ENCODE data around the gene LRBA.

LRBA gene

DNA sequence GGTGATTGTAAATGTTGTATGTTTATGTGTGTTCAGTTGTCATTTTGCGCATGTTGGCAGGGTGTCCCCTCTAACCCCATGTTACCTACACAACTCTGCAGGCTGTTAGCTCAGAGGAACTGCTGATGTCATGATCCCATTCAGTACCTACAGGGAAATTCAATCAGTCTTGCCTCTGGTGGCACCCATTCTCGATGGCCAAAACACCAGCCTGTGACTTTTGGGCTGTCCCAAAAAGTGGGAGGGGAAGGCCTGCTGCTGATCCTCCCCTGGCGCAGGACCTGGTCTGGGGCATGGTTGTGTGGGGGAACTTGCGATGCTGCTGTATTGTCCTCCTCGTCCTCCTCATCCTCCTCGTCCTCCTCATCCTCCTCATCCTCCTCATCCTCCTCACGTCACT, 762.3 kb downstream of the LRBA start:
- DNase-seq: no peak

DNA sequence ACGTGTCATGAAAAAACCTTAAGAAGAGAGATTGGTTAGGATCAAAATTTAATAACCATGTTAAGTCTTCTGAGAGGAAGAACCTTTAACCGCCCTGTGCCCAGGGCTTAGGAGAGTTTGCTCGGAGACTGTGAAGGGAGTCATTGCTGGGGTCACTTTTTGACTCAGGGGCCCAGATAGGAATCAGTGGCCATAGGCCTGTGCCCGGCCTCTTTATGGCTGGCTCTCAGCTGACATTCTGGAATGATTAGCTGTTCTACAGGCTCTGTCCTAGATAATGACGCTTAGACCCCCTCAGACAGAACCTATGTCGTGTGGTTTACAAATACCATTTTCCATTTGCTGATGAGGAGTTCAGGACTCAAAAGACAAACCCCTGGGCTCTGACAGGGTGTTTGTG, 762.8 kb downstream of the LRBA start:
- no peak for DNase-seq

DNA sequence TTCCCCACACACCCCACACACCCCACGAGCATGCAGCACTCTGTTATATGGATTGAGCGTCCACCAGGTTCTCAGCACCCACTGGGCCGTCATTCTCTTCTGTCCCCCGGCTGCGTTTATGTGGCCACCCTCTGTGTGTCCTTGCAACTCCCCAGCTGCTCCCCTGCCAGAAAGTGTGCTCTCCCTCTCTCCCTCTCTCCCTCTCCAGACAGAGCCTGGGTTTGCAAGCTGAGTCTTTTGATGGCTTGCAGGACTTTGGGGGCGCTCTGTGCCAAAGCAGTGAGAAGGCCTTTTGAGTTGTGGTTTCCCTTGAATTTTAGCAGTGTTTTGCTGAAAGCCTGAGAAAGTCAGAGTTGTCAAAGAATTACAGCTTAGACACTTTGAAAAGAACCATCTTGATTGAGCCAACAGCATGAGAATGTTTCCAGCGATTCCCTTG, 763.3 kb downstream of the LRBA start:
- no peak for DNase-seq

DNA sequence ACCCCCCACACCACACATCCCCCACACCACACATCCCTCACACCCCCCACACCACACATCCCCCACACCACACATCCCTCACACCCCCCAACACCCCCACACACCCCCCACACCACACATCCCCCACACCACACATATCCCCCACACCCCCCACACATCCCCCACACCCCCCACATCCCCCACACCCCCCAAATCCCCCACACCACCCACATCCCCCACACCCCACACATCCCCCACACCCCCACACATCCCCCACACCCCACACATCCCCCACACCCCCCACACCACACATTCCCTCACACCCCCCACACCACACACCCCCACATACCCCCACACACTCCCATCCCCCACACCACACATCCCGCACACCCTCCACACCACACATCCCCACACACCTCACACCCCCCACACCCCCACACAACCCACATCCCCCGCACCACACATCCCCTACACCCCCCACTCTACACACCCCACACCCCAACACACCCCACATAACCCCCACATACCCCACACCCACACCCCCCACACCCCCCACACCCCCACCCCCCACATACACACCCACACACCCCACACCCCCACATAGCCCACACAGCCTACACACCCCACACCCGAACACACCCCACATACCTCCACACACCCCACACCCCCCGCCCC, 764.0 kb downstream of the LRBA start:
- DNase-seq: no peak

DNA sequence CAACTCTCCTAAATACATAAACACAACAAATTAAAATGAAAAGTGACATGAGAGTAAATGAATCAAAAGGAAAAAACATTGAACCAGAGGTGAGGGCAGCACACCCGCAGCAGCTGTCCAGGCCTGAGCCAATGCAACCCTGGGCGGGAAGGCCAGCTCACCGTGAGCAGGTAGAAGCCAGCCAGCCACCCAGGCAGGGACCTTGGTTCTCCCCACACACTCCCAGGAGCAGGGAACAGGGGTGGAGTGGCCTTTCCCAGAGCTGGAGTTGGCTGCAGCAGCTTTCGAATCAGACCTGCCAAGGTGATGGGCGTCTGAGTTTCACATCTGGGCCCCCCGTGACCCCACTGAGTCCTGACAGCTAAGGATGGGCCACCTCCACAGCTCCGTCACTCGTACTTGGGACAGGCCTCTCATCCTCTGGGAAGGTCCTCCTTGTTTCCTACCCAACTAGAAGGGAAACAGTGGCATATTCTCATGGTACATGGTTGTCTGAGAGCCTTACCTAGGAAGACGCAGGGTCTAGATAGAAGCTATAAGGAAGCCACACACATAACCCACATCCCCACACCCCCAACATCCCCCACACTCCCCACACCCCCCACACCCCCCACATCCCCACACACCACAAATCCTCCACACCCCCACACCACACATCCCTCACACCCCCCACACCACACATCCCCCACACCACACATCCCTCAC, 764.6 kb downstream of the LRBA start:
- DNase-seq: no peak

DNA sequence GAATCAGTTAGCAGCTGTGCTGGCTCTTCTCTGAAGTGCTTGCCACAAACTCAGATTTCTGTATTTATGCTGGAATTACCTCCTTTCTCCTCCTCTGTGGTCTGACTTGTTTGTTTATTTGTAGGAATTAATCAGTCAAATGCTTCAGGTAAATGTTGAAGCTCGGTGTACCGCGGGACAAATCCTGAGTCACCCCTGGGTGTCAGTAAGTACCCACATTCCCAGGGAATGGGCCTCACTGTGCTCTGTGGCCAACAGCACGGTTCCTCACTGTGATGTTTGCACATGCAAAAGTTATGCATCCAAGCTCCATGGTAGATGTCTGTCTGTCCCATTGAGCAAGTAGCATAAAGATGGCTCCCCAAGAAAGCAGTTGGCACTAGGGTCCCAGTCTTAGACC, 766.9 kb downstream of the LRBA start:
- no peak for DNase-seq

DNA sequence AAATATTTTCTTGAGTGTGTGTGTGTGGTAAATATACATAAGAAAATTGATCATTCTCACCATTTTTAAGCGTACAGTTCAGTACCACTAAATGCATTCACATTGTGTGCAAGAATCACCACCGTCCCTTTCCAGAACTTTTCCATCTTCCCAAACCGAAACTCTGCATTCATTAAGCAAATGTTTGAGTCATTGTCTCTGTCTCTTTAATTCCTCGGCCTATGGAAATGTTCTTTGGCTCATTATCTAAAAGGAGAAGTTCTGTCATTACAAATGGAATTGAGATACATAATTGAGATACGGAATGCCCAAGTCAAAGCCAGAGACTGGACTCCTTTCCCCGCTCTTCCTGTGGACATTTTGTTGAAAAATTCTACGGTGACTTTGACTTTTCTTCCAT, 767.9 kb downstream of the LRBA start:
- DNase-seq: no peak

DNA sequence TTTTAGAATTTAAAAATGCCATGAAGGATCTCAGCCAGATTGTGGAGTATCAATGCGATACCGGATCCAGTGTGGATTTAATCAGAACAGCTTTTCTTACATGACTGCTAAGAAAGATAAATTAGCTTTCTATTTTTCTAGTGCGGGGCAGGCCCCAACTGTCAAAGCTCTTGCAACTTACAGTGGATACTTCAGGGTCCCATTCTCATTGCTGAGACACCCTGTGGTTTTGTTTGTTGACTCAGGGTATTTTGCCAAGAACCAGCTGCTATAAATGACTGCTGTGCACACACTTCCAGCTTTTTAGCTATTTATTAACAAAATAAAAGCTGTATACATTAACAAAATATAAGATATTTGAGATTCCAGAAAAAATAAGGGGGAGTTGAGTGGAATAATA, 770.5 kb downstream of the LRBA start:
- no peak for DNase-seq

DNA sequence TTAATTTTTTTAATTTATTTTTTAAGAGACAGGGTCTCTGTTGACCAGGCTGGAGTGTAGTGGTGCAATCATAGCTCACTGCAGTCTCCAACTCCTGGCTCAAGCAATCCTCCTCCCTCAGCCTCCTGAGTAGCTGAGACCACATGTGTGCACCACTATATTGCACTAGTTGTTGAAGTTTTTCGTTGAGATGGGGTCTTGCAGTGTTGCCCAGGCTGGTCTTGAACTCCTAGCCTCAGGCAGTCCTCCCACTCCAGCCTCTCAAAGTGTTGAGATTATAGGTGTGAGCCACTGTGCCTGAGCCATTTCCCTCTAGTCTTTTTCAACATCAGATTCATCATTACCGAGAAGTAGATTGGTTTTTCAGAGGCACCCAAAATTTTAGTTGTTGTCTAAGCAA, 771.2 kb downstream of the LRBA start:
- no peak for DNase-seq

DNA sequence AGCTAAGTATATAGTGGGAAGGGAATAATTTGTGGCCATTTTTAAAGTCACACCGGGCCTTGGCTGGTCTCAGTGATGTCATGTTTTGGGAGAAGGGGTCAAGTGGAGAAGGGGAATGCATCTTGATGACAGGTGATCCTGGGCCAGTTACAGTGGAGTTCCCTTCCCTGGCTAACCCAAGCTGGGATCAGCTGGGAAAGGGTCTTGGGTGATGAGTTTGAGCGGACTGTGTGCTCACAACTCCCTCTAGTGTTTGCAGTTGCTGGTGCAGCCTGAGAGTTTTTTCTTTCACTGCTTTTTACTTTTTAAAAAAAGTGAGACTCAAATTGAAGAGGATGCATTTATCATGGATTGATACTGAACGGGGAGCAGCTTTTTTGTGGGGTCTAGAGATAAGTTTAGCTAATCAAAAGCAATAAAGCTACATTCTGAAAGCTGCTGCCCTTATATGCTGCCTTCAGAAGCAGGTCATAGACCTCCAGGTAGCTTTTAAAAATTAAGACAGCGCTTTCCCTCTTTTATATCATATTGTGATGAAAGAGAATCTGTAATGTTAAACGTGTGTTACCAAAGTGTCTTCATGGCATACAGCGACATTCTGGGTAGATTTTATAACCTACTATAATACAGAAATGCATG, 772.1 kb downstream of the LRBA start:
- peak; percentile 25 for DNase-seq

DNA sequence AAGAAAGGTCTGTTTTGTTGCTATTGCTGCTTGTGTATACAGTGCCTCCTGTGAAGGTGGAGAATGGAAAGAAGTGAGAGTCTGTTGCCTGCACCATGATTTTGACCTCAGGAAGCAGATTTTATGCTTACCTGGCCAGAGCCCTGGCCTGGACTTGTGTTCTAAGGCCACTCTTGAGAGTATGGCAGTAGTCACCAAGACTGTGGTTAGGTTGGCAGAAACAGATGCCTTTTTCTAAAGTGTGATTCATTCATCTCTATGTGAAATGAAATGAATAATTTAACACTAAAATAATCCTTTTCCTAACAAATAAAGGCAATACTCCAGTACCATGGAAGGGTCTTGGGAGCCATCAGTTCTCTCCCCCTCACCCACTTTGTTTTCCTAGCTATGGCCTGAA, 775.1 kb downstream of the LRBA start:
- DNase-seq: no peak

DNA sequence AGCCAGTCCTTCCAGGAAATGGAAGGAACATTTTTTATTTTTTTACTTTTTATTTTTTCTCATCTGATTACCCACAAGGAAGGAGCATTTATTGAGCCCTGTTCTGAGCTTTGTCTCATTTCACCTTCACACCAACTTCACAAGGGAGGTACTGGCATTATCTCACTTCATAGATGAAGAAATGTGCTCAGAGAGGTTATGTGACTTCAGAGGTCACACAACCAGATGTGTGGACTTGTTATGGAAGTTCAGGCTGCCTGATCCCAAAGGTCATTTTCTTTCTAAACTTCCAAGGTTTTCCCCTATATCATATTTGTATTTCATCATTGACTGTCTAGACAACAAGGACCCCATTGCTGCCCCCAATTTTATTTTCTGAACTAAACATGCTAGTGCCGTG, 776.5 kb downstream of the LRBA start:
- DNase-seq: no peak

DNA sequence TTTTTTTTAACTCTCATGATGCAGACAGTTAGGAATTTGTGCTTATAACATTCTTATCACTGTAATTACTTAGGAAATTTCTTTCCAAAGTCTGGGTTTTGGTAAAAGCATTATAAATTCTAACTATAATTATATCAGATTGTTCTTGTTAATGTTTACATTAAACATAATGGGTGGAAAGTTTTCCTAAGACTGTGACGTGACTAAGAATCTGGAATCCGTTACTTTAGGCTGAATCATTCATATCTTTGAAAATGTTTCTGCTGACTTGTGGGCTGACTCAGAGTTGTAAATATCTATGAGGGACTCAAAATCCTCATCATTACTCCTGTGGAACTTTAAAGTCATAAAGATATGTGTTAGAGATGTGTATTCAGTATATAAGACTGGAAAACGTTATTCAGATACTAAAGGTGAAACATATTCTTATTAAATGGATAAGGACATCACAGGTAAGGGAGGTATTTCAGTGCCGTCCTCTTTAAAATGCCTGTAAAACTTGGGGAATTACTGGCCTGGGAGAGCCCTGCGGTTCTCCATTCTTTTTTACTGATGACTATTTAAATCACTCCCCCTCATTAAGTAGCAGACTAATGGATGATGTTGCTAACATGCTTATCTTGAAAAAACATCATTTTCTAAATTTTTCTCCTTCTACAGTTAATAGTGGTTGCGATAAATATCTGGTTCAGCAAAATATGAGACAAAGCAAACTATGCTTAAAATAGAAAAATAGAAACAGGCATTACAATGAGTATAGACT, 777.8 kb downstream of the LRBA start:
- no peak for DNase-seq

DNA sequence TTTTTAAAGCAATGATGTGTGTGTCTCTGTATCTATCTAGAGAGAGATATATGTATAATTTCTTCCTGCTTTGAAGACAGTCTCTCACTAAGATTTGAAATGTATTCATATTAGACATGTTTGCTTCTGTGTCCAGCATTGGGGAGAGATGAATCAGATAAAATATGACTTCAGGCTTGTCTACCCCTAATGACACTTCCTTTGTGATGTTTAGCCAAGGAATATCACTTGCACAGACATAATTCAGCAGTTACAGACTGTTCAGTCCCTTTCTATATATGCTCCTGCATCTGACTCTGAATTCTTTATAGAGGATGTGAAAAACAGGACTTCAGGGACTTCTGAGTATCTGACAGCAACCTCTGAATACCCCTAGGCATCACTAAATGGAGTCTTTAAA, 778.5 kb downstream of the LRBA start:
- no peak for DNase-seq

DNA sequence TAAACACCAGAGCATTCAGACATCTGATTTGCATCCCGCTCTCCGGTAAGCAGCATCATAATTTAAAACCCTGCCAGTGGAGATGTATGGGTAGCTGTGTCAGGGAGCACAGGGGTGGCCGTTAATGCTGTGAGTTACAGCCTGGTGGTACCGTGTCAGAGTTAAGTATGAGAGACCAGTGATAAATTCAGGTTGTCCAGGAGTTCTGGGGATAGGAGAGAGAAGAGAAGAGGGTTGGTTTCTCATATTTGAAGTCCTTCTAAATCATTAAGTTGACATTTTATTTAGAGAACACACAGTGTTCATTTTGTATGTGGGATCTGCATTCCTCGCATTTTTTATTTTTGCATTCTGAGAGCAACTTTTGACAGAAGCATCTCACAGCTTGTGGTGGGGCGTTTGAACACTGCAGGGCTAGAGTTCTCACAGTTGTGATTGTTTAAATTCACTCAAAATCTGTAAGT, 779.2 kb downstream of the LRBA start:
- no peak for DNase-seq

DNA sequence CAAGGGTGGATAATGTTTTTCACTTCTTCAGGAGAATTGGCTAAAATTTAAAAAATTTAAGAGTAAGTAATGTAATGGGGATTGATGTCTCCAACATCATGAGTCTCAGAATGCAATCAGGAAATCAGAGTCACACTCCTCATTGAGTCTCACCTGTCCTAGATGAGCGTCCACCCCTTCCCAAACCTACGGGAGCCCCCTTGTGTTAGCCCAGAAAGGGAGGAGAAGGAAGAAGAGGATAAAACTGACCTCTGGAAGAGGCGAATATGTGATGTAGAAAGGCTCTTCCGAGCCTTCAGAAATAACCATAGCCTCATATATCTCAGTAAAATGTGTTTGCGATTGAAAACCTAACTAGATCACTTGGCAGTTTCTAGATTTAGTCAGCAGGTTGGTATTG, 779.8 kb downstream of the LRBA start:
- no peak for DNase-seq

DNA sequence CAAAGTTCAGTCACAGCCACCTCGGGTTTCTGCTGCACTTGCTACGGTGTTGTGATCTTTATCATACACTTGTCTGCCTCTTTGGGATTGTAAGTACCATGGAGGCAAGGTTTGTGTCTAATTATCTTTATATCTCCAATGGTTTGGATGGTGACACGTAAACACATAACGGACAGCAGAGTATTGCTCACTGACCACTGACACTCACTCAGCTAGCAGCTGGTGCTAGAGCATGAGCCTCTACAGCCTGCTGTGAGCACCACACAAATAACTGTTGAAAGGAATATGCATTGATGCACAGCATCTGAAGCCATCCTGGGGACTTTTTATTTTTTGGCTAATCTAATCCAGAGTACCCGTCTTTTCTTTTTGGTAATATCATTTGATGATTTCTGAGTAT, 780.8 kb downstream of the LRBA start:
- DNase-seq: no peak

DNA sequence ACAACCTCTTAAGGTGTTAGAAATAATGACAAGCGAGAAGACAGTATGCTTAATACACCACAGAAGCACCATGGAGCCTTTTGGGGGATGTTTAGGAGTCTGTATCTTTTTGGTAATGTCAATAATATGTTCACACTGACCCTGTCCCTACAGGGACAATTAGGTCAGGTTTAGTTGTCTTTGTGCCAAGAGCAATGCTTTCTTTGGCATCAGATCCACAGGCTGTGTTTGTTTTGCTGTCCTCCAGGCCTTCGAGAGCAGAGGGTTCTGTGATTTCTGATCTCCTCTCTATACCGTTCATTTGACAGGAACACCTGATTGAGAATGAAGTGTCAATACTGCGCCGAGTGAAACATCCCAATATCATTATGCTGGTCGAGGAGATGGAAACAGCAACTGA, 783.1 kb downstream of the LRBA start:
- no peak for DNase-seq

DNA sequence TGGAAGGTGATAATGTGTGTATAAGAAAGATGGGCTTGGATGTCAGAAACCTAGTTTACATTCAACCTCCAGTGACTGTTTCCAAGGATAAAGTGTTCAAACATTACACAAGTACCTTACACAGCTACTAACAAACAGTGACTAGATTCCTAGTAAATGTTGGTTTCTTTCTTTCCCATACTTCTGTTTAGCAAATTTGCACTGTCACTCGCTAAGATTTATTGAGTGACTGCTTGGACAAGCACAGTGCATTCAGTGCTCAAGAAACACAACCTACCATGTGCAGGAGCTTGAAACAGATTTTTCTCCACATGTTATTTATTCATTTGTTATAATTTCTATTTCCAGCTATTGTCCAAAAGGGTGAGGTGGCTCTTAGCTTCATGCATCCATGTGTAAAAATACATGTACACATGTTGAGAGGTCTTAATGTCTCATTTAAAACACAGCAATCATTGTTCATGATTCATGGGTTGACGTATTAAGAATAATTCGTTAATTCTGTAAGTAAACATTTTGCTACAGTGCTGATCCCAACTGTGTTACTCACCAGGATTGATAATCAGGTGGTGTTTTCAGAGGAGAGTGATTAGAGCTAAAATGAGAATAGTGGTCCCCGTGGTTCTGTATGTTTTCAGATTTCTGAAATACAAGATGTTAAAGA, 783.8 kb downstream of the LRBA start:
- no peak for DNase-seq

DNA sequence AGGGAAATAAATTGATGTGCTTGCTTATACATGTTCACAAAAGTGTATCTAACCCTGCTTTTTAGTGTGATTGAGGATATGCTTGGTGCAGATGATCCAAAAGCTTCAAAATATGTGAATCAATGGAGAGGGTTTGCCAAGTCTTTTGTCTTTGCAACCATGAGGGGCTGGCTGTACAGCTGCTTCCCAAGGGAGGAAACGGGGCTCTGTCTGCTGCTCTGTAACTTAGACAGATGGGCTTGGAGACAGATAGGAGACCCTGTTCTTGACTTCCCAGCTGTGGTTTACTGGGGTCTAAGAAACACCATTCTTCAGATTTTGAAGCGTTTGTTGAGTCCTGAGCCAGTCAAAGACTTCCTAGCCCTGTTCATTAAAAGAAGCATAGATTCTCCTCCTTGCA, 784.5 kb downstream of the LRBA start:
- no peak for DNase-seq

DNA sequence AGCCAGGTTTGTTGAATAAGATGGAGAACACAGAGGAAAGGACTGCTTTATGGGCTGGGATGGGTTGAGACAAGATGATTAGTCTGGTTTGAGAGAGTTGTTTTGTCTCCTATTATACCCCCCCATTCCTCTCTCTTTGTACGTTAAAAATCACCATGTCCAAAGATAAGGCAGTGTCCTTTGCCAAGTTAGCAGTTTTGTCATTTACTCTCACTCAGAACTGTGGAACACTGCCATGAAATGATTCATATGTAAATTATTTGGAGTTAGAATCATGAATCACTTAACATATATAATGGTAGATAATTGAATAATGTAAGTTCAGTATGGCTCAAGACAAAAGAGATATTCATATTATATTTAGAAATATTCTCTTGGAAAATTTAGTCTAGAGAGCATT, 785.6 kb downstream of the LRBA start:
- no peak for DNase-seq

DNA sequence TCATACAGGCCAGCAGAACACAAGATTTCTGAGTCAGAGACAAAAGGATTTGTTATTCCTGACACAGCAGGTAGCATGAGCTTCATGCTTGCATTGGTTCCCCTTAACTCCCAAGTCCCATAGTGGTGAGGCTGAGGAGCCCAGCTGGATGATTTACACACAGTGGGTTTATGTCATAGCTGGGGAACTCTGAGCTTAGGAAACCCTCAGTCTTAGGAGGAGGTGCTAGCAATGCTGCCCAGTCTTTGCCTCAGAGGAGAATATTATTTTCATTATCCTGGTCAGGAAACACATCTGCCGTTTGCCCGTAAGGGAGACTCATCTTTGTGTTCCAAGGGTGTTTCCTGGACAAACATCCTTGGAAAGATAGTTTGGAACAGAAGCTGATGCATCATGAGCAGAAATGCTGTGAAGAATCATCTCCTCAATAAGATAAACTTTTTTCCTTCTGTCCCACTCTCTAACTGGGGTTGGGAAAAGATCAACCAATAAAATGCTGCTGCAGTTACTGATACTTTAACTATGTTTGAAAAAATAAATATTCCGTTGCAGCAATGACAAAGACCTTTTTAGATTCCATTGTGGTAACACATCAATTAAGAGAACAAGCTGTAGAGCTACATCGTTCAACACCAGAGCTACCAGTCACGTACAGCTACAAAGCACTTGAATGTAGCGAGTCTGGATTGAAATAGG, 790.0 kb downstream of the LRBA start:
- no peak for DNase-seq
